AG09309 (cell line): ENCODE data around the gene FAM120A.

Source experiments
- DNase-seq: peaks from one replicate; pipeline ENCODE4 v3.0.0-alpha.2; 2010; ENCODE audit warnings: low read depth
- H3K4me3 ChIP-seq: 2 replicates; pipeline ENCODE4 v1.5.1; 2011; ENCODE audit warnings: mild to moderate bottlenecking, low read depth, low read length, moderate library complexity; ENCODE audit not compliant: control insufficient read depth
- CTCF ChIP-seq: IDR thresholded peaks from 2 replicates; pipeline ENCODE4 v1.5.1; 2011; ENCODE audit warnings: mild to moderate bottlenecking, low read depth, low read length, inconsistent platforms; ENCODE audit not compliant: insufficient read depth, control insufficient read depth; ENCODE audit errors: missing control alignments

FAM120A gene

GRCh38 chr9:93567271-93567959, 115.9 kb downstream of the FAM120A start:
- H3K4me3 ChIP-seq: peak overlapping the region; percentile 68
- no peak for DNase-seq
- no peak for TF ChIP-seq CTCF

DNA sequence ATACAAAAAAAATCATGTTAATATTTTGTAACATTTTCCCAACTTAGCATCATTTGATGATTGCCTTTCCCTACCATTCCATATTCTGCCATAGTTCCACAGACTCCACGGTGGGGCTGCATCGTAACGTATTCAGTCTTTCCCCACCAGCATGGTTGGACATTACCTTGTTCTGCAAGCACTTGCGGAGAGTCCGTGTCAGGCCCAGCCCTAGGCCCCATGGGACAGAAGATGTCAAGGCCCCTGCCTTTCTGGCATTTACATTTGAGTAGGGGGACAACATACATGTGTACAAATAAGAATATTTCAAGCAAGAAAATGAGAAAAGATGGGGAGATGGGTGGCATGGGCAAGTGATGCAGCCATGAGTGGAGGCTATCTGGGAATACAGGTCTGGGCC, 116.7 kb downstream of the FAM120A start:
- DNase-seq: no peak
- no peak overlapping the region for H3K4me3 ChIP-seq
- no peak for TF ChIP-seq CTCF

DNA sequence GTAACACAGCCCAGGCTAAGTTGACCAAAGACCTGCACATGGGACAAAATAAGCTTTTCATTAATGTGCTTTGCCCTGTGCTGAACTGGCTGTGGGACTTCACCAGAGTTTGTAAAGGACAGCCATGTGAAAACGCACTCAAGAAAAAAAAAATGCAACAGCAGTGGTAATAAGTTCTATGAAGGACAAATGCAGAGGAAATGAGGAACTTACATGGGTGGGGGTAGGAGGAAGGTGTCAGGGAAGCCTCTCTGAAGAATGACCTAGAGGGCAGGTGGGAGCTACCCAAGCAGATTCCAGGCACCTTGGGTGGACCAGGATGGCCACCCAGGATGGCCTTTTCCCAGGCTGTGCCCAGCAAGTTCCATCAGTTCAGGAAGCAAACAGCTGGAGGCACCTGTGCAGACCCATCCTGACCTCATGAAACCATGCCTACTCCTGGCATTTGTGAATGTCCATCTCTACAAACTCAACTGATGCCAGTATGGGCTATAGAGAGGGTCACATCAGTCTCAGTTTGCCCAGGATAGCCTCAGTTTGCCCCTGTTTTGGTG, 118.2 kb downstream of the FAM120A start:
- DNase-seq: no peak
- TF ChIP-seq CTCF: no peak
- no peak overlapping the region for H3K4me3 ChIP-seq

DNA sequence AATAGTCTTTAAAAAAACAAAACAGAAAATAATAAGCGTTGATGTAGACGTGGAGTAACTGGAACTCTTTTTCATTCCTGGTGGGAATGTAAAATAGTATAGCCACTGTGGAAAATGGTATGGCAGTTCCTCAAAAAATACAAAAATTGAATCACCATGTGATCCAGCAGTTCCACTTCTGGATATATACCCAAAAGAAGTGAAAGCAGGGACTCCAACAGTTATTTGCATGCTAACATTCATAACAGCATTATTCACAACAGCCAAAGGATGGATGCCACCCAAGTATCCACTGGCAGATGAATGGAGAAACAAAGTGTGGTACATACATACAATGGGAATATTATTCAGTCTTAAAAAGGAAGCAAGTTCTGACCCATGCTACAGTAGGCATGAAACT, 120.7 kb downstream of the FAM120A start:
- no peak for DNase-seq
- H3K4me3 ChIP-seq: no peak overlapping the region
- TF ChIP-seq CTCF: no peak

DNA sequence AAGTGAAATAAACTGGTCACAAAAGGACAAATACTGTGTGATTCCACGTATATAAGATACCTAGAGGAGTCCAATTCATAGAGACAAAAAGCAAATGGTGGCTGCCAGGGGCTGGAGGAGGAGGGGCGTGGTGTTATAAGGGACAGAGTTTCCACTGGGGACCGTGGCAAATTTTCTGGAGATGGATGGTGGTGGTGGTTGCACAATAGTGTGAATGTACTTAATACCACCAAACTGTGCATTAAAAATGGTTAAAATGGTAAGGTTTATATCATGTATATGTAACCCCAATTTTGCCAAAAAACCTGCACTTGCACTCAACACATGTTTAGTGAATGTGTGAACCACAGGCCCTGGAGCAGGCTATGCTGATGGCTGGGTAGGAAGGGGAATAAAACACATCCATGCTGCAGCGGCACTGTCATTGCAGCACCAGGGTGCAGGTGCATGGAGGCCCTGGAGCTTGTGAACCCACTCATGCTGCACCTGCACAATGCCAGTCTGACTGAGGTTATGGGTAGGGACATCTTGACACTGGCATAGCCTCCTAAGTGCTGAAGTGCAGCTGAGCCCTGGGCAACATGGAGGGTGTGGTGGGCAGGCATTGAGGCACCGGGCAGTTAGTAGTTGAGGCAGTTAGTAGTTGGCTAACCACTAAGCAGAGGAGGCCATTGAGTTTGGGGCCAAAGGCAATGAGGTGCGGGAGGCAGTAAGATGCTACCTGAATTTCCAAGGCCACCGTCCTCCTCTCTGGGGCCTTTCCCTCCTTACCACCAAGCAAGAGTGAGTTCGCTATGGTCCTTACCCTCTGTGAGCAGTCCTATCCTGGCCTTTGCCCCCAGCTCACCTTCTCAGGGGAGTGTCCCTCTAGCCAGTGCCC, 121.4 kb downstream of the FAM120A start:
- DNase-seq: no peak
- TF ChIP-seq CTCF: no peak
- H3K4me3 ChIP-seq: no peak overlapping the region

DNA sequence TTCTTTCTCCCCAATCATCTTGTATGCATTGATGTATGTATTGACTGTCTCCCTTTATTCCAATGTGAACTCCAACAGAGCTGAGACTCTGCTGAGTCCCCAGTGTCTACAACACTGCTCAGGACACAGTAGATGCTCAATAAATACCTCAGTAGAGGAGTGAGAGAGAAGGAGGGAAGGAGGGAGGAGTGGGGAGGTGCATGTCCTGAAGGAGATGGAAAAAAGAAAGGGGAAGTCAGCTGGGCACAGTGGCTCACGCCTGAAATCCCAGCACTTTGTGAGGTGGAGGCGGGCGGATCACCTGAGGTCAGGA, 122.0 kb downstream of the FAM120A start:
- DNase-seq: no peak
- no peak for TF ChIP-seq CTCF
- no peak overlapping the region for H3K4me3 ChIP-seq
